Measurements from ENCODE around the gene CCSER1.
"Not testable (repeated sequence)": the region's sequence is repeated elsewhere in the genome, so short reads cannot be mapped to it uniquely, and the experiment has no call there.

The CCSER1 gene

DNA sequence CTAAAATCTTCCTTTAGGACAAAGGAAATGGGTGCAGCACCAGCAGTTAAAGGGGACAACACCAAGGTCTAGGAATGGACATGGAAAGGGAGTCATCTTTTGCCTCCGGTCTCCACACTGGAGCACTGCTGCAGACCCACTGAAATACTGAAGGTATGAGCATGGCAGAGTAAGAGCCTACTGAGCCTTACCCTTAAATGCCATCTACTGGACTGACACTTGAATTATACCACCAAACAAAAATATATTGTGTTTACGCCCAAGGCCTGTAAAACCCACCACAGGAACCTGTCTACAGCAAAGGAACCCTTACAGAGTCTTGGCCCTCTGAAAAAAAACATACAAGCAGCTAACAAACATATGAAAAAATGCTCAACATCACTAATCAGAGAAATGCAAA is 443.4 kb downstream of the CCSER1 start:
- no peak for DNase-seq (ENCODE audit: low spot score)

DNA sequence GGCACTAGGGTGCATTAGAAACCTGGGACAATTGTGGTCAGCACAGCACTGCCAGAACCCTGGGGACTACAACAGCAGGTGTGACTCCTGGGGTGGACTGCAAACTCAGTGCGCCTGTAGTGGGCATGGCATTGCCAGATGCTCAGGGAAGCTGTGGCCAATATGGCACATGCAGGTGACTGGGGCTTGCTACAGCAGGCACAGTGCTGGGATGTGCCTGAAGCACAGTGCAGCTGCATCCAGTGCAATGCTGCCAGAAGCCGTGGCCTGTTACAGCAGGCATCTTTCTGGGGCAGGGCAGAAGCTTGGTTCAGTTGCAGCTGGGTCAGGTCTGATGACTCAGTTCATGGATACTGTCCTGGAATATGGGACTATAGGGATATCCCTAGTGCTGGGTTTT is 445.8 kb downstream of the CCSER1 start:
- DNase-seq (ENCODE audit: low spot score): no peak

DNA sequence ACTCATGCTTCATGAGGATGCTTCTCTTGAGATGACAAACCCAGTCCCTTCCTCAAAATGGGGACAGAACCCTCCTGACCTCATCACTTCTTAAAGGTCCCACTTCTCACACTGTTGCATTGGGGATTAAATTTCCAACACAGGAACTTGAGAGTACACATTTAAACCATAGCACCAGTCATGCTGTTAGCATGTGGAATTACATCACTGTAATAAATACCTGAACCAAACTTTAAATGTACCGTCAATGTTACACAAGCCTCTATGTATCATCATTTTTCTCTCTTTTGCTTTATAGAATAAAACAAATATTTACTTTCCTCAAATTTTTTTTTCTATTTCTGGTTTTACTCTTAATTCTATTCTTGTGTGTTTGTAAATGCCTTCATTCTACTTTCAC is 448.2 kb downstream of the CCSER1 start:
- DNase-seq (ENCODE audit: low spot score): no peak

DNA sequence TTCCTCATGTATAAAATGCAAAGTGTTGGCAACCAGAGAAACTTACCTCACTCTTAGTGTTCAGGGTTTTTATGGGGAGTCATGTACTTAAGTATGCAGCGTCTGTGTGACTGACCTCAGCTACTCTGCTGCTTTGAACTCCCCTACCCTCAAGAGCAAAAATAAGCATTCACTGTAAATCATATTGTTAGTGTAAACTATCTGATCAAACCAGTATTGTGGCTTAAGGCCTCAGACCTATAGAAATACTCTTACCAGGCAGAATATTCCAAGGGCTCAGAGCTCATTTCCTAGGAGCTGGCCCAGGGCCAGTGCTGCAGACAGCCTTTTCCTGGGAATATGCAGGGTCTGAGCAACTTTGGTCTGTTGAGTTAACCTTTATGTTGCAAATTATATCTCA is 453.1 kb downstream of the CCSER1 start:
- no peak for DNase-seq (ENCODE audit: low spot score)

DNA sequence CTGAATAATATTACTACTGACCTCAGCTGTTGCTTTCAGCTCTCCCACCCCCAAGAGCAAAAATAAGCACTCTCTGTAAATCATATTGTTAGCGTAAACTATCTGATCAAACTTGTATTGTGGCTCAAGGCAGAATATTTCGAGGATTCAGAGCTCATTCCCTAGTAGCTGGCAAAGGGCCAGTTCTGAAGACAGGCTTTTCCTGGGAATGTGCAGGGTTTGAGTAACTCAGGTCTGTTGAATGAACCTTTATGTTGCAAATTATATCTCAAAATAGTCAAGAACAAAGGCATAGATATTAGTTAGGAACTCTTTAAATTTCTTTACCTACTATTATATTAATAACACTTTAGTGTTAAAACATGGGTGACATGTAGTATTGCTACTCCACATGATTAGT is 454.9 kb downstream of the CCSER1 start:
- DNase-seq (ENCODE audit: low spot score): no peak

DNA sequence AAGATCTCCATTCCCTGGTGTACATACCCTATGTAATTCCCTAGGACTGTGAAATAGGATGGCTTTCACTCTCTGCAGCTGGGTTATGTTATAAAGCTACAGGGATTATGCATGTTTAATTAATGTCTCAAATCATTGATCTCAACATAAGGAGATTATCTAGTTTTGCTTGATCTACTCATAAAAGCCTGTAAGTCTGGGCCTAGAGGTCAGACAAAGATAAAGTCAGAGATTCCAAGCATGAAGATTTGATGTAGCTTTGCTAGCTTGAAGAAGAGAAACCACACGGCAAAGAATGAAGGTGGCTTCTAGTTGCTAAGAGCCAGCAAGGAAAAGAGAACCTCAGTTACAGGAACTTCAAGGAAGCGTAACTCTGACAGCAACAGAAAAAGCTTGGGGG is 456.9 kb downstream of the CCSER1 start:
- DNase-seq (ENCODE audit: low spot score): no peak

DNA sequence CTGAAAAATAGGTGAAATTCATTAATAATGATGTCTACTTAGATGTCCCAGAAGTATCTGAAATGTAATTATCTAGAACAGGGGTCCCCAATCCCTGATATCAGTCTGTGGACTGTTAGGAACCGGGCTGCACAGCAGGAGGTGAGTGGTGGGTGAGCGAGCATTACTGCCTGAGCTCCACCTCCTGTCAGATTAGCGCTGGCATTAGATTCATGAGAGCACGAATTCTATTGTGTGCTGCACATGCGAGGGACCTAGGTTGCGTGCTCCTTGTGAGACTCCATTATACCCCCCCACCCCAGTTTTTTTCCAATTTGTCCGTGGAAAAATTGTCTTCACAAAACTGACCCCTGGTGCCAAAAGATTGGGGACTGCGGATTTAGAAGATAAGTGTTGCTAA is 458.8 kb downstream of the CCSER1 start:
- no peak for DNase-seq (ENCODE audit: low spot score)

DNA sequence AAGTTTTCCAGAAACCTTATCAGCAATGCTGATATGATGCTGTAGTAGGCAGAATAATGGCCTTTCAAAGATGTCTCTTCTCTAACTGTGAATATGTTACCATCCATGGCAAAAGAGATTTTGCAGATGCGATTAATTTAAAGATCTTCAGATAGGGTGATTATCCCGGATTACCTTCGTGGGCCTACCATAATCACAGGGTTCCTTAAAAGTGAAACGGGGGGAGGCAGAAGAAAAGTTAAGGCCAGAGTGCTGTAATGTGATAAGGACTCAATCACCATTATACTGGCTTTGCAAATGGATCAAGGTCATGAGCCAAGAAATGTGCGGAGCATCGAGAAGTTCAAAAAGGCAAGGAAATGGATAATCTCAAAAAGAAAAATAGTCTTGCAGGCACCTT is 459.6 kb downstream of the CCSER1 start:
- no peak for DNase-seq (ENCODE audit: low spot score)

DNA sequence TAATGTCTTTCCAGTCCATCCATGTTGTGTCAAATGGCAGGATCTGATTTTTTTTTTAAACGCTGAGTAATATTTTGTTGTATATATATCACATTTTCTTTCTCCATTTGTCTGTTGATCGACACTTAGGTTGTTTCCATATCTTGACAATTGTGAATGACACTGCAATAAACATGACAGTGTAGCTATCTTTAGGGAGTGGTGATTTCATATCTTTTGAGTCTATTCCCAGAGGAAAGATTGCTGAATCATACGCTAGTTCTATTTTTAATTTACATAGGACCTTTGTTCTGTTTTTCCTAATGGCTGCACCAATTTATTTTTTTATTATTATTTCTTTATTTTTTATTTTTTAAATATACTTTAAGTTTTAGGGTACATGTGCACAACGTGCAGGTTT is 470.7 kb downstream of the CCSER1 start:
- no peak for DNase-seq (ENCODE audit: low spot score)

DNA sequence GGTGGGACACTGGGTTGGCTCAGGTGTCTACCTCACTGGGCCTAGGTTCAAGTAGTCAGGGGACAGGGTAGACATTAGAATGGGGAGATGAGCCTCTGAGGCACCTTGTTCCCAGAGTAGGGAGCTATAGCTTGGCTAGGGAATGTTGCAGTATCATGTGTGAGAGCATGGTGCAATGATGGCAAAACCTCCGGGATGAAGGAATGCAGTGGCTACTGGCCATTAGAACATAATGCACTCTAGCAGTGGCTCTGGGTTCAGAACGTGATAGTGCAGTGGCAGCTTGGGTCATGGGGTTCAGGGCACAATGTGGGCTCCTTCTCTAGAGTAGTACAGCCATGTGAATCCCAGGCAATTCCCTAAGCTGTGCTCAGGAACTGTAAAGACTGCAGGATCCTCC is 471.5 kb downstream of the CCSER1 start:
- no peak for DNase-seq (ENCODE audit: low spot score)

DNA sequence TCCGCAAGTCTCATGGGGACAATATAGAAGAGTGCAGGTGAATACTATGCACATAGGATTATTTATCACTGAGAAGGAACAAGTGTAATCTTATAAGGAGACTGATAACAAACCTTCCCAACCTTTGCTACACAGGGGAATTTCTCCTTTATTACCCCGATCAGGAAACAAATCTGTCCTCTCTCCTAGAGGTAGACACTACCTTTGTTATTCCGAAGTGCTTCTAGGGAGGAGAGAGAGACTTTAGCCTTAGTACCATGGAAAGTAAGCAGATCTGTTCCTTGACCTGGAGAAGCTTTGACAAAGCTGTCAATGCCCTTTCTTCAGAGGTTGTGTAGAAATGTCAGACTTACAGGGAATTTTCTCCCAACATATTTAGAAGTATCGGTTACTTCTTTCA is 475.5 kb downstream of the CCSER1 start:
- no peak for DNase-seq (ENCODE audit: low spot score)

DNA sequence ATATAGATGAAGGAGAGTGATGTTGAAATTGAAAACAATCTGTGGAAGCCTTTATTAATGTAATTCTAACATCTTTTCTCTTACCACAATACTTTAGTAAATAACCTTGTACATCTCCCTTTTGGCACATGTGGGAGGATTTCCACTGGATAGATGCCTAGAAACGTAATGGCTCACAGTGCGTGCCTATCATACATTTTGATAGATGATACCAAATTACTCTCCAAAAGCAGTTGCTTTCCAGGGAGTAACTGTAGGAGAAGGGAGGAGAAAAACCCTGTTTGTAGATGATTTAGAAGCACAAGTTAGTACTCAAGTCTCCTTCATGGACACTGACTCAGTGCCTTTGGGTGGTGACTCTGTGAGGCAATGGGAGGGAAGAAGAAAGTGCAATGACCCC is 476.3 kb downstream of the CCSER1 start:
- DNase-seq (ENCODE audit: low spot score): no peak

DNA sequence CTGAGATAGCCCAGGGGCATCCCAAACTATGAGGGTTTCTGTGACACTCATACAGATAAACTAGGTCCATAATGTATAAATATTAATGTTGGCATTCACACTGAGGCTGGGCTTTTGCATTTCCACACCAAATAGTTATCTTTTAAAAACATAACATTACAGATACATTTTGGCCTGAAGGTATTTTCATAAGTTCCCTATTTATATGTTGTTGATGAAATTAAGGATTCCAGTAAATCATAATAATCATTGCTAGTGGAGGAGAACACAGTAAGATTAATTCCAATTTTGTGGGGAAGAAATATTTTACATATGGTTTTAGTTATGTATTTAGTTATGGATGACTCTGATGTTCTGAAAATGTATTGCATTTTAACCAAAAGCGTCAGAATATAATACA is 479.6 kb downstream of the CCSER1 start:
- DNase-seq (ENCODE audit: low spot score): no peak

DNA sequence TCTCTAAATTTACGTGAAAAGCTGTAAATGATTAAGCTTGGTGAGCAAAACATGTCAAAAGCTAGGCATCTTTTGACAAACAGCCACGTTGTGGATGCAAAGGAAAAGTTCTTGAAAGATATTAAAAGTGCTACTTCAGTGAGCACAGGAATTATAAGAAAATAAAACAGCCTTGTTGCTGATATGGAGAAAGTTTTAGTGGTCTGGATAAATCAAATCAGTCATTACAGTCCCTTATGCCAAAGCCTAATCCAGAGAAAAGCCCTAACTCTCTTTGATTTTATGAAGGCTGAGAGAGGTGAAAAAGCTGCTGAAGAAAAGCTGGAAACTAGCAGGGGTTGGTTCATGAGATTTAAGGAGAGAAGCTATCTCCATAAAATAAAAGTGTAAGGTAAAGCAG is 487.2 kb downstream of the CCSER1 start:
- no peak for DNase-seq (ENCODE audit: low spot score)

DNA sequence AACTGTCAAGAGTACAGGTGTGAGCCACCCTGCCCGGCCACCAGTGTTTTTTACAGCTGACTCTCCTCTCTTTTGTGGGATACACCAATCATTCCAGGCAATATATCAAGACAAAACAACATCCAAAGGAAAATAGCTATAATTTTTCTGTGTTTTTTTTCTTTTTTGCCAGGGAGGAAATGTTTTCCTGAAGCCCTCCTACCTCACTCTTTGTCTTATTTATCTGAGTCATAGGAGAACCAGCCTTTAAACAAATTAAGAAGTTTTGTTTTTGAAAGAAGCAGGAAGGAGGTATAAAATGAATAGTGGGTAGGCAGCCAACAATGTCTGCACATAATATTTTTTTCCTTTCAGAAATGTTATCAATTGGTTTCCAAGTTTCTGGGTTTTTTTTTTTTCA is 493.9 kb downstream of the CCSER1 start:
- DNase-seq (ENCODE audit: low spot score): no peak

DNA sequence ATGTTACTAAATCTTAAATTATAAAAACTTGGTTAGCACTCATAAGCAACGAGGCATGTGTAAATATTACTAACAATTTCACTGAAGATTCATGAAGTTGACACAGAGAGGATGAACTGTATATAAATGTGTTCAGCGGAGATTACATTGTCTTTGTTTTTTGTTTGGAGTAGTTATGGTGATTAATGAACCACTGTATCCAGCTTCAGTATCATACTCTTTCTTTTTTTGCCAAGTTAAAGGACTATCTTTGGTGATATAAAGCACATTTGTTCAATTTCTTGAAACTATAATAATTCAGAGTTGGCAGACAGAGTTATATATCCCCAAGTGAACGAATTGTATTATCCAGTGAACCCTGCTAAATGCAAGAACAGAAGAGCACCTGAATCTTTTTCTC is 497.6 kb downstream of the CCSER1 start:
- no peak for DNase-seq (ENCODE audit: low spot score)

DNA sequence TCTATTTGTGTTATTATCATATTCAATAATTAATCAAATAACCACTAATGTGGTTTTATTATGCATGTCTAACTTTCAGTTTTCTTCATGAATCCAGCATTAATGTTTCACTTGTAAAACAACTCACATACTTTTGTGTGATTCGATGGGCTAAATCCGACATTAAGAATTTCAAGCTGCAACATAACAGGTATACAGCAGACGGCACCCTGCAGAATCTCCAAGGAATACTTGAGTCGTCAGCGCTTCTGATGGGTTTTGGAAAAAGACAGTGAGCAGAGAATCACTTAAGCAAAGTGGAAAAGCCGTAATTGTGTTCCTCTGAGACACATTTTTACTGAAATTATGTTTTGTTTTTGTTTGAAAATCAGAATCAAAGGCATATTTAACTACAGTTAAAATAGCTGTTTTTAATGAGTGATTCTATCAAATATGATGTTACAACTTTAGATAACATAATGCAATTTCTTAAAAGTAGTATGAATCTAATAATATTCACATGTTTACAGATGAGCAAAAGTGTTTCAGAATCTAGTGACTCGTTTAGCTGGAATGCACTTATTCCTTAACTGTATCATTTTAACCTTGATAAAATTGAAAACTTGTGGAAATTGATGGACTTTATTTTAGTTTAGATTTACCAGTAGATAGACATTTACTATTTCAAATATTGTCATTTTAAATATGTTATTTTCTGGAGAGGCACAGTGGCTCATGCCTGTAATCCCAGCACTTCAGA is 514.8 kb downstream of the CCSER1 start:
- DNase-seq (ENCODE audit: low spot score): no peak

DNA sequence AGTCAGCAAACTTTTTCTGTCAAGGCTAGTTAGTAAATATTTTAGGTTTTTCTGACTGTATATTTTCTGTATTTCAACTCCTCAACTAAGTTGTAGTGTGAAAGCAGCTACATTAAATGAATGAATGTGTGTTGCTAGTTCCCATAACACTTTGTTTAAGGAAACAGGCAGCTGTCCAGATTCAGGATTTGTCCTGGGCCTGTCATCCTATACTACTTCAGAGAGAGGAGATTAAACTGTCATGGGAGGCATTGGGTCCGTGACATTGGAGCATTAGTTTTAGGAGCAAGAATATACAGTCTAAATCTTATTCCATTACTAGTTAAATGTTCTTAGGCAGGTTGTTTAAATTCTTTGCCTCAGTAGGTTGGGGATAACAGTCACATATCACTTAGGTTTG is 516.0 kb downstream of the CCSER1 start:
- no peak for DNase-seq (ENCODE audit: low spot score)

DNA sequence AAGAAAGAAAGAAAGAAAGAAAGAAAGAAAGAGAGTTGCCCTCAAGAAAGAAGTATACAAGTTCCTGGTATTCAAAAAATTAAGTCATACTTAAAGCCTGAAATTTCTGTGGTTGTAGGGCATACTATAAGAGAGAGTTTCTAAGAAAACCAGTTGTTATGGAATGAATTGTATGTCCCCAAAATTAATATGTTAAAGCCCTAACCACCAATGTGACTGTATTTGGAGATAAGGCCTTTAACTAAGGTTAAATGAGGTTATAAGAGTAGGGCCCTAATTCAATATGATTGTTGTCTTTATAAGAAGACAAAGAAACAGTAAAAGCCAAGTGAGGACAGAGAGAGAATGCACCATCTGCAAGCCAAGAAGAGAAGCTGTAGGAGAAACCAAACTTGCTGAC is 521.1 kb downstream of the CCSER1 start:
- DNase-seq (ENCODE audit: low spot score): no peak

DNA sequence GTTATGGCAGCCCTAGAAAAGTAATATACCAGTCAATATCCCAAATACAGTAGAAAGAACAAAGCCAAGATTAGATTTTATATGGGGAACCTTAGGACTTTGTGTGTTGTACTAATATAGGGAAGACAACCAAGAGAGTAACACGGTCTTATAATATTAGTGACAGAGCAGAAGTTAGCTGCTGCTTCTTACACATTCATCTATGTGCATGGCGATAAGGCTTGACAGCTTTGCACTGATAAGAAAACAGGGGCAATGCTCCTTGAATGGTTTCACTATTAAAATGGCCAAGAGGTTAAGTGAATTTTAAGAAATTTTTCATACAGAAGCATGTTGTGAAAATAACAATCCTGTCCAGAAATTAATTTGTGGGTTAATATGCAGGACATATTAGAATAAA is 521.6 kb downstream of the CCSER1 start:
- DNase-seq (ENCODE audit: low spot score): no peak

DNA sequence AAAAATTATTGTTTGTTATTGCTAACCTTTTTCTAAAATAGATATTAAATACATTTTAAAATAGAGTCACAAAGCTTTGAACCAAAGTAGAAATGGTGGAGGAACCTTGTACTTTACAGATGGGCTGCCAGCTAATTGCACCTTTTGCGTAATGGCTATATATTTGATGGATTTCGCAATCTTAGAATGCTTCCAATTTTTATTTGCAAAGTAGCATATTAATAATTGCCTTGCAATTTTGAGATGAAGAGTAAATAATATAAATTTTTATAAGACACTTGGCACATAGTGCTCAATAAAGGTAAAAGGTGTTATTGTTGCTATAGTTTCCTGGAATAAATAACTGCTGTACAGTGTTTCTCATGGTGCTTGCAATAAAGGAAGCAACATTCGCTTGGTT is 533.5 kb downstream of the CCSER1 start:
- no peak for DNase-seq (ENCODE audit: low spot score)

DNA sequence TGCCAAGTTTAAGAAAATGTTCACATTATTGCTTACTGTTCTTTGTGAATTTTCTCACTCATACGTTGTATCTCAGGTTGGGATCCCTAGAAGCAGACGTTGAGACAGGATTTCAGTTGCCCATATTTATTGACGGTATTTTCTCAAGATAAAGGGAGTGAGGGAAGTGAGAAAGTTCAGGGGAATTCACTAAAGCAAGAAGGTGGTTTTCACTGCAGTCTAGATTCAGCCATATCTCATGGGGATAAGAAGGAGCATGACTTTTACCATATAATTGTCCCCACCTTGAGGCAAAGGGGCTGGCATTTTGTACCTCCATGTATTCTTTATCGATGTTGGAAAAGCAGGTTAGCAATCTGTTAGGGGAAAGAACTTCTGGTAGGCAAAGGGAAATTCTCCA is 543.0 kb downstream of the CCSER1 start:
- no peak for DNase-seq (ENCODE audit: low spot score)

DNA sequence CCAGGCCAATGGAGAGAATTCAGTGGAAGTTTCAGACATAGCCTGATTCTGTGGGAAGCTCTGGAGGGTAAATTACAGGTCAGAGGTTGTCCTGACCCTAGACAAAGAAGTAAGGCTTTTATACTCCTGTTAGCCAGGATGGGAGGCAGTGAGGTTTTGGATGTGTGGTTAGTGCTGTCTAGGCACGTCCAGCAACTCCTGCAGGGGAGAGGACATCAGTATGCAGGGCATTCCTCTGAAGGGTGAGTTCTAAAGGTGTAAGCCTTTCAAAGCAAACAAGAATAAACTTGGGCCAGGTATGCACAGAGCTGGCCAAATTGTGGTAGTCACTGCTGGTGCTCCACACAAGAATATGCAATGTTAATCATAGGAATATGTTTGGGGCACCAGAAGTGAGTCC is 562.5 kb downstream of the CCSER1 start:
- DNase-seq (ENCODE audit: low spot score): no peak

DNA sequence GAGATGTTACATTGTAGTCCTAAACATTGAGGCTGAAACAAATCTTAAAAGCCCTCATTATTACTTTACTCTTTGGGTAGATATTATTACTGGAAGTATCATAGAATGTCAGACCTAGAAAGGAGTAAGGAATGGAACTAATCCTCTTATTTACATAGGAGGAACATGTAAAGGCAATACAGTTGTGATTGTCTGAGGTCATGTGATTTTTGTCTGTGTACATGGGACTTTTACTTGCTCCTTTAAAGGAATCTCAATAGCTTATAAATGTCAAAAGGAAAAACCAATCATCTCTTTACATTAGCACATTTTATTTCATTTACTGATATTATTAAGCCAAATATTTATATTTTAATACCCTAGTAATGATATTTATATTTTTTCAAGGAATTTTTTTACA is 568.2 kb downstream of the CCSER1 start:
- no peak for DNase-seq (ENCODE audit: low spot score)

DNA sequence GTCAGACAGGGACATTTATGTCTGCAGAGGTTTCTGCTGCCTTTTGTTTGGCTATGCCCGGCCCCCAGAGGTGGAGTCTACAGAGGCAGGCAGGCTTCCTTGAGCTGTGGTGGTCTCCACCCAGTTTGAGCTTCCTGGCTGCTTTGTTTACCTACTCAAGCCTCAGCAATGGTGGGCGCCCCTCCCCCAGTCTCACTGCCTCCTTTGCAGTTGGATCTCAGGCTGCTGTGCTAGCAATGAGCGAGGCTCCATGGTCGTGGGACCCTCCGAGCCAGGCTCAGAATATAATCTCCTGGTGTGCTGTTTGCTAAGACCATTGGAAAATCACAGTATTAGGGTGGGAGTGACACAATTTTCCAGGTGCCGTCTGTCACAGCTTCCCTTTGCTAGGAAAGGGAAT is 578.3 kb downstream of the CCSER1 start:
- not testable (repeated sequence) for DNase-seq (ENCODE audit: low spot score)
